Astrocyte (in vitro differentiated cells and primary cell): Measurements from ENCODE around the gene BIRC7. TPM values are rescaled to one million over a fixed set of nuclear protein-coding genes. Genes with fewer than 3 reads are reported as not detected.
A peak's percentile ranks its signal among the peaks of the same experiment; 100 is the strongest.

Experiments
- DNase-seq: peaks from one replicate; pipeline ENCODE4 v3.0.0-alpha.2; 2010; ENCODE audit warnings: low read depth
- FAIRE-seq: peaks from 2 replicates; lab custom pipeline; 2011; peaks lifted over from hg19 to GRCh38; lab: Jason Lieb, UNC
- H2AFZ ChIP-seq: 2 replicates; pipeline ENCODE4 v1.6.0; 2012; ENCODE audit warnings: low read depth, low read length, inconsistent platforms
- H3K27ac ChIP-seq: 2 replicates; pipeline ENCODE4 v1.5.1; 2011; ENCODE audit warnings: low read depth, low read length, inconsistent platforms
- H3K27me3 ChIP-seq: 2 replicates; pipeline ENCODE4 v1.6.0; 2011; ENCODE audit warnings: low read length, inconsistent platforms; ENCODE audit not compliant: insufficient read depth
- H3K36me3 ChIP-seq: 2 replicates; pipeline ENCODE4 v1.5.1; 2011; ENCODE audit warnings: low read length, inconsistent platforms; ENCODE audit not compliant: insufficient read depth
- H3K4me1 ChIP-seq: 2 replicates; pipeline ENCODE4 v1.5.1; 2011; ENCODE audit warnings: low read length, inconsistent platforms; ENCODE audit not compliant: insufficient read depth
- H3K4me2 ChIP-seq: 2 replicates; pipeline ENCODE4 v1.6.0; 2012; ENCODE audit warnings: low read length, inconsistent platforms
- H3K4me3 ChIP-seq: 2 replicates; pipeline ENCODE4 v1.5.1; 2011; ENCODE audit warnings: low read depth, mild to moderate bottlenecking, low read length, inconsistent platforms; ENCODE audit not compliant: insufficient read depth
- H3K79me2 ChIP-seq: 2 replicates; pipeline ENCODE4 v1.6.0; 2012; ENCODE audit warnings: mild to moderate bottlenecking, low read length, inconsistent platforms; ENCODE audit not compliant: insufficient read depth
- H3K9ac ChIP-seq: 2 replicates; pipeline ENCODE4 v1.6.0; 2012; ENCODE audit warnings: mild to moderate bottlenecking, low read length, inconsistent platforms
- H3K9me3 ChIP-seq: 2 replicates; pipeline ENCODE4 v1.5.1; 2012; ENCODE audit warnings: low read depth, mild to moderate bottlenecking, low read length, inconsistent platforms; ENCODE audit not compliant: insufficient read depth
- H4K20me1 ChIP-seq: 2 replicates; pipeline ENCODE4 v1.6.0; 2012; ENCODE audit warnings: low read length, inconsistent platforms; ENCODE audit not compliant: insufficient read depth
- H3K27ac Mint-ChIP-seq: one replicate; pipeline ENCODE4 v1.8.0; 2021; ENCODE audit warnings: mild to moderate bottlenecking, mixed read lengths; ENCODE audit not compliant: unreplicated experiment
- H3K27me3 Mint-ChIP-seq: one replicate; pipeline ENCODE4 v1.8.0; 2021; ENCODE audit warnings: low read depth, mixed read lengths; ENCODE audit not compliant: unreplicated experiment
- H3K36me3 Mint-ChIP-seq: one replicate; pipeline ENCODE4 v1.8.0; 2021; ENCODE audit warnings: low read depth, mixed read lengths; ENCODE audit not compliant: unreplicated experiment
- H3K4me1 Mint-ChIP-seq: one replicate; pipeline ENCODE4 v1.8.0; 2021; ENCODE audit warnings: low read depth, mixed read lengths; ENCODE audit not compliant: unreplicated experiment
- H3K4me3 Mint-ChIP-seq: one replicate; pipeline ENCODE4 v1.8.0; 2021; ENCODE audit warnings: mild to moderate bottlenecking, moderate library complexity, mixed read lengths; ENCODE audit not compliant: unreplicated experiment
- H3K9me3 Mint-ChIP-seq: one replicate; pipeline ENCODE4 v1.8.0; 2021; ENCODE audit warnings: mild to moderate bottlenecking, mixed read lengths; ENCODE audit not compliant: unreplicated experiment
- CTCF ChIP-seq: IDR thresholded peaks from 2 replicates; pipeline ENCODE4 v1.5.1; 2011; ENCODE audit warnings: low read depth, mild to moderate bottlenecking, inconsistent platforms, low read length, moderate library complexity; ENCODE audit not compliant: insufficient read depth
- EZH2 ChIP-seq: IDR thresholded peaks from 2 replicates; pipeline ENCODE4 v1.6.1; 2012; ENCODE audit warnings: mild to moderate bottlenecking, low read length, inconsistent platforms; ENCODE audit not compliant: insufficient read depth
- total RNA-seq: library from RNA; stranded (reverse); gene quantifications from 2 replicates; pipeline ENCODE4 v1.2.1, GENCODE V29; 2021

BIRC7 gene
- total RNA-seq, 1 donor from 2014 or later = 3.3 TPM

GRCh38 chr20:63265891-63266515, 30.3 kb downstream of the BIRC7 start:
- no peak overlapping the region for H3K4me3 ChIP-seq
- no peaks in the 10 kb centered on the region for H3K27me3 ChIP-seq
- no peak overlapping the region for H3K27ac ChIP-seq
- H3K27ac Mint-ChIP-seq = peak overlapping the region; percentile 18
- H3K27me3 Mint-ChIP-seq = no peaks in the 10 kb centered on the region
- H3K79me2 ChIP-seq = no peaks in the 10 kb centered on the region
- TF ChIP-seq CTCF (no peak), EZH2 (no peak)
- no peaks in the 10 kb centered on the region for H3K36me3 ChIP-seq
- no peak overlapping the region for H3K9ac ChIP-seq
- no peaks in the 10 kb centered on the region for H4K20me1 ChIP-seq
- no peak overlapping the region for H2AFZ ChIP-seq
- H3K4me1 ChIP-seq = peaks cover 11% of the 10 kb centered on the region
- H3K36me3 Mint-ChIP-seq = peaks cover 3% of the 10 kb centered on the region
- no peaks in the 10 kb centered on the region for H3K9me3 Mint-ChIP-seq
- H3K4me3 Mint-ChIP-seq = no peak overlapping the region
- H3K4me2 ChIP-seq = no peak overlapping the region
- no peak for FAIRE-seq
- DNase-seq = peak; percentile 52
- H3K9me3 ChIP-seq = no peaks in the 10 kb centered on the region
- peaks cover 33% of the 10 kb centered on the region for H3K4me1 Mint-ChIP-seq

- Mint-ChIP-seq H3K27ac (peak overlapping the region; percentile 16), H3K27me3 (no peaks in the 10 kb centered on the region), H3K4me3 (no peak overlapping the region), H3K9me3 (no peaks in the 10 kb centered on the region), H3K36me3 (peaks cover 3% of the 10 kb centered on the region), H3K4me1 (peaks cover 29% of the 10 kb centered on the region)
- H3K4me2 ChIP-seq = no peak overlapping the region
- H2AFZ ChIP-seq = no peak overlapping the region
- H3K4me3 ChIP-seq = no peak overlapping the region
- H3K27ac ChIP-seq = no peak overlapping the region
- H3K9ac ChIP-seq = no peak overlapping the region
- H3K9me3 ChIP-seq = no peaks in the 10 kb centered on the region
- H3K27me3 ChIP-seq = no peaks in the 10 kb centered on the region
- no peaks in the 10 kb centered on the region for H3K36me3 ChIP-seq
- H4K20me1 ChIP-seq = no peaks in the 10 kb centered on the region
- DNase-seq (no peak), FAIRE-seq (no peak)
- peaks cover 11% of the 10 kb centered on the region for H3K79me2 ChIP-seq
- H3K4me1 ChIP-seq = peaks cover 13% of the 10 kb centered on the region
- no peak for TF ChIP-seq CTCF
These were observed 32.0 kb downstream of the BIRC7 start for GRCh38 chr20:63267691-63268090.

- DNase-seq = no peak
- no peak overlapping the region for H3K4me2 ChIP-seq
- Mint-ChIP-seq H3K27ac (peak overlapping the region; percentile 8), H3K27me3 (no peaks in the 10 kb centered on the region), H3K9me3 (no peaks in the 10 kb centered on the region), H3K4me1 (peaks cover 27% of the 10 kb centered on the region), H3K36me3 (peaks cover 3% of the 10 kb centered on the region), H3K4me3 (peak overlapping the region; percentile 47)
- no peak overlapping the region for H3K27ac ChIP-seq
- H3K4me1 ChIP-seq = peaks cover 13% of the 10 kb centered on the region
- peaks cover 2% of the 10 kb centered on the region for H4K20me1 ChIP-seq
- H3K79me2 ChIP-seq = peaks cover 16% of the 10 kb centered on the region
- no peak overlapping the region for H3K9ac ChIP-seq
- no peaks in the 10 kb centered on the region for H3K9me3 ChIP-seq
- no peaks in the 10 kb centered on the region for H3K27me3 ChIP-seq
- no peak overlapping the region for H2AFZ ChIP-seq
- TF ChIP-seq CTCF = no peak
- no peak for TF ChIP-seq EZH2
- H3K4me3 ChIP-seq = no peak overlapping the region
- H3K36me3 ChIP-seq = no peaks in the 10 kb centered on the region
- no peak for FAIRE-seq
These were observed 32.6 kb downstream of the BIRC7 start for GRCh38 chr20:63268256-63268655.
